SU-DHL-6 (cell line): ENCODE measurements around the gene GOT1.

Source experiments
- CTCF ChIP-seq: fragments of 200-600 bp; sonication (generic); IDR thresholded peaks from one replicate; pipeline ENCODE4 v1.5.1; 2017; ENCODE audit warnings: antibody characterized with exemption, mild to moderate bottlenecking, low read length, moderate library complexity; ENCODE audit not compliant: insufficient read depth, poor library complexity, severe bottlenecking
- EZH2phosphoT487 ChIP-seq: fragments of 200-600 bp; sonication (generic), shearing (Covaris generic); conservative IDR thresholded peaks from 2 replicates; pipeline ENCODE4 v1.6.1; 2018; ENCODE audit warnings: mild to moderate bottlenecking, antibody characterized with exemption, low read length, moderate library complexity, mixed read lengths

- no peak for TF ChIP-seq CTCF
- no peak for TF ChIP-seq EZH2phosphoT487
These were observed 36.2 kb downstream of the GOT1 start for GRCh38 chr10:99394256-99394655.
